Left renal cortex interstitium (tissue), 4 donors: ENCODE data around the gene HNMT. TPM values are rescaled to one million over a fixed set of nuclear protein-coding genes. Genes with fewer than 3 reads are reported as not detected.
"Not testable (repeated sequence)": the region's sequence is repeated elsewhere in the genome, so short reads cannot be mapped to it uniquely, and the experiment has no call there.

Experiments
- DNase-seq, 4 donors: peaks; one replicate each; pipeline ENCODE4 v3.0.0-alpha.2; 2013; ENCODE audit warnings: low read depth in 4 of 4, low spot score in 2 of 4, missing footprints in 1 of 4
- polyA plus RNA-seq, 4 donors: library from polyadenylated mRNA; unstranded; fragments of 120-200 nt; gene quantifications; one replicate each; pipeline ENCODE4 v1.2.1, GENCODE V29; 2013; ENCODE audit not compliant: insufficient read length in 4 of 4

Gene HNMT
- polyA plus RNA-seq, result 10 to 100 TPM; 51.3 to 83.6 (median 60.7) TPM

- DNase-seq, result peak in 3 of 4 donors; percentile 37 to 51 (median 47)
These were observed at the start of gene HNMT for GRCh38 chr2:137964066-137964858. Gene HNMT (plus strand): TSS chr2:137964473. CDS start chr2:137964492, 19 bp downstream.

GRCh38 chr2:137921105-137921880, 43.0 kb upstream of the HNMT start:
- no peak for DNase-seq

- not testable (repeated sequence) for DNase-seq
These were observed 42.1 kb upstream of the HNMT start for GRCh38 chr2:137922171-137922570.

GRCh38 chr2:137924019-137924418, 40.3 kb upstream of the HNMT start:
- DNase-seq, result no peak

- no peak for DNase-seq
These were observed 38.7 kb upstream of the HNMT start for GRCh38 chr2:137925599-137925998.

- DNase-seq, result no peak
These were observed 36.4 kb upstream of the HNMT start for GRCh38 chr2:137927846-137928245.

GRCh38 chr2:137928547-137929518, 35.4 kb upstream of the HNMT start:
- DNase-seq, result no peak

GRCh38 chr2:137929519-137929916, 34.8 kb upstream of the HNMT start:
- DNase-seq, result no peak

- DNase-seq, result no peak
These were observed 34.1 kb upstream of the HNMT start for GRCh38 chr2:137930146-137930545.

- DNase-seq, result no peak
These were observed 28.7 kb upstream of the HNMT start for GRCh38 chr2:137935591-137935990.

GRCh38 chr2:137937246-137937645, 27.0 kb upstream of the HNMT start:
- DNase-seq, result no peak

- DNase-seq, result no peak
These were observed 26.5 kb upstream of the HNMT start for GRCh38 chr2:137937778-137938177.

- no peak for DNase-seq
These were observed 26.1 kb upstream of the HNMT start for GRCh38 chr2:137938204-137938603.

GRCh38 chr2:137939026-137939425, 25.2 kb upstream of the HNMT start:
- no peak for DNase-seq

- DNase-seq, result no peak
These were observed 24.1 kb upstream of the HNMT start for GRCh38 chr2:137940154-137940553.

GRCh38 chr2:137942037-137942832, 22.0 kb upstream of the HNMT start:
- DNase-seq, result no peak

GRCh38 chr2:137942833-137943677, 21.2 kb upstream of the HNMT start:
- no peak for DNase-seq

- no peak for DNase-seq
These were observed 20.5 kb upstream of the HNMT start for GRCh38 chr2:137943678-137944347.
